OCI-LY1 (cell line): Measurements from ENCODE around the gene GRIN2A.

Experiments used
- EZH2 ChIP-seq: fragments of 200-600 bp; sonication (generic), shearing (Covaris generic); IDR thresholded peaks from 2 replicates; pipeline ENCODE4 v1.8.0; 2017; ENCODE audit warnings: borderline replicate concordance, mixed run types, mild to moderate bottlenecking, antibody characterized with exemption, low read length, moderate library complexity, mixed read lengths
- TF ChIP-seq, protein P1 (sequence below): fragments of 200-600 bp; sonication (generic), shearing (Covaris generic); IDR thresholded peaks from 2 replicates; pipeline ENCODE4 v1.5.1; 2017; ENCODE audit warnings: mild to moderate bottlenecking, antibody characterized with exemption, low read length, moderate library complexity, mixed read lengths

GRCh38 chr16:10153985-10154384 lies 28.2 kb downstream of the GRIN2A start:
- TF ChIP-seq, protein P1, sequence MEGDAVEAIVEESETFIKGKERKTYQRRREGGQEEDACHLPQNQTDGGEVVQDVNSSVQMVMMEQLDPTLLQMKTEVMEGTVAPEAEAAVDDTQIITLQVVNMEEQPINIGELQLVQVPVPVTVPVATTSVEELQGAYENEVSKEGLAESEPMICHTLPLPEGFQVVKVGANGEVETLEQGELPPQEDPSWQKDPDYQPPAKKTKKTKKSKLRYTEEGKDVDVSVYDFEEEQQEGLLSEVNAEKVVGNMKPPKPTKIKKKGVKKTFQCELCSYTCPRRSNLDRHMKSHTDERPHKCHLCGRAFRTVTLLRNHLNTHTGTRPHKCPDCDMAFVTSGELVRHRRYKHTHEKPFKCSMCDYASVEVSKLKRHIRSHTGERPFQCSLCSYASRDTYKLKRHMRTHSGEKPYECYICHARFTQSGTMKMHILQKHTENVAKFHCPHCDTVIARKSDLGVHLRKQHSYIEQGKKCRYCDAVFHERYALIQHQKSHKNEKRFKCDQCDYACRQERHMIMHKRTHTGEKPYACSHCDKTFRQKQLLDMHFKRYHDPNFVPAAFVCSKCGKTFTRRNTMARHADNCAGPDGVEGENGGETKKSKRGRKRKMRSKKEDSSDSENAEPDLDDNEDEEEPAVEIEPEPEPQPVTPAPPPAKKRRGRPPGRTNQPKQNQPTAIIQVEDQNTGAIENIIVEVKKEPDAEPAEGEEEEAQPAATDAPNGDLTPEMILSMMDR, result no peak
- no peak for TF ChIP-seq EZH2
